OCI-LY3 (cell line): ENCODE measurements around the gene DOCK6.

Experiments
- EZH2phosphoT487 ChIP-seq: fragments of 200-600 bp; shearing (Covaris generic); IDR thresholded peaks from 2 replicates; pipeline ENCODE4 v1.6.1; 2018; ENCODE audit warnings: antibody characterized with exemption, mixed run types, low read depth
- TF ChIP-seq, protein P1 (sequence below): fragments of 200-600, 300-600 bp; sonication (generic); IDR thresholded peaks from 2 replicates; pipeline ENCODE4 v1.5.1; 2014; ENCODE audit warnings: antibody characterized with exemption, low read length, low read depth

- TF ChIP-seq, protein P1, sequence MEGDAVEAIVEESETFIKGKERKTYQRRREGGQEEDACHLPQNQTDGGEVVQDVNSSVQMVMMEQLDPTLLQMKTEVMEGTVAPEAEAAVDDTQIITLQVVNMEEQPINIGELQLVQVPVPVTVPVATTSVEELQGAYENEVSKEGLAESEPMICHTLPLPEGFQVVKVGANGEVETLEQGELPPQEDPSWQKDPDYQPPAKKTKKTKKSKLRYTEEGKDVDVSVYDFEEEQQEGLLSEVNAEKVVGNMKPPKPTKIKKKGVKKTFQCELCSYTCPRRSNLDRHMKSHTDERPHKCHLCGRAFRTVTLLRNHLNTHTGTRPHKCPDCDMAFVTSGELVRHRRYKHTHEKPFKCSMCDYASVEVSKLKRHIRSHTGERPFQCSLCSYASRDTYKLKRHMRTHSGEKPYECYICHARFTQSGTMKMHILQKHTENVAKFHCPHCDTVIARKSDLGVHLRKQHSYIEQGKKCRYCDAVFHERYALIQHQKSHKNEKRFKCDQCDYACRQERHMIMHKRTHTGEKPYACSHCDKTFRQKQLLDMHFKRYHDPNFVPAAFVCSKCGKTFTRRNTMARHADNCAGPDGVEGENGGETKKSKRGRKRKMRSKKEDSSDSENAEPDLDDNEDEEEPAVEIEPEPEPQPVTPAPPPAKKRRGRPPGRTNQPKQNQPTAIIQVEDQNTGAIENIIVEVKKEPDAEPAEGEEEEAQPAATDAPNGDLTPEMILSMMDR, result no peak
- no peak for TF ChIP-seq EZH2phosphoT487
Observed at GRCh38 chr19:11296264-11296663, 33.9 kb upstream of the DOCK6 start.
